ENCODE measurements around the gene NFYC. TPM values are rescaled to one million over a fixed set of nuclear protein-coding genes. Genes with fewer than 3 reads are reported as not detected.

Gene NFYC
- polyA plus RNA-seq, 12 donors, result 50.9 to 81.8 (median 59.9) TPM; not detected in 1

- DNase-seq, result no peak
Observed at GRCh38 chr1:40663324-40664166, 28.0 kb upstream of the NFYC start.

DNA sequence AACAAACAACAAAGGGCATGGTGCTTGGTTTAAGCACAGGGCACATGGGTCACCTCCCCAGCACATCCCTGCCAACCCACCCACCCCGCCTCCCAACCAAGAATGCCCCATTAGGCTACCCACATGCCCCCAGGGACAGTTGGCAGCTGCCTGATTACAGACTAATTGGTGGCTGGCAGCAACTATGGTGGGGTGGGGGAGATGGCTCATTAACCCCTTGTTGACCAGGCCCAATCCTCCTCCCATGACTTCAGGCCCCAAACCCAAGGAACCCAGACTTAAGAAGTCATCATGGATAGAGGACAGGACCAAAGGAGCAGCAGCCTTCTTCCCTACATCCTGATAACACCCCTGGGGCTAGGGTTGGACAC, 27.4 kb upstream of the NFYC start:
- no peak for DNase-seq

- no peak for DNase-seq
Observed at GRCh38 chr1:40664791-40665190, 26.7 kb upstream of the NFYC start.

DNA sequence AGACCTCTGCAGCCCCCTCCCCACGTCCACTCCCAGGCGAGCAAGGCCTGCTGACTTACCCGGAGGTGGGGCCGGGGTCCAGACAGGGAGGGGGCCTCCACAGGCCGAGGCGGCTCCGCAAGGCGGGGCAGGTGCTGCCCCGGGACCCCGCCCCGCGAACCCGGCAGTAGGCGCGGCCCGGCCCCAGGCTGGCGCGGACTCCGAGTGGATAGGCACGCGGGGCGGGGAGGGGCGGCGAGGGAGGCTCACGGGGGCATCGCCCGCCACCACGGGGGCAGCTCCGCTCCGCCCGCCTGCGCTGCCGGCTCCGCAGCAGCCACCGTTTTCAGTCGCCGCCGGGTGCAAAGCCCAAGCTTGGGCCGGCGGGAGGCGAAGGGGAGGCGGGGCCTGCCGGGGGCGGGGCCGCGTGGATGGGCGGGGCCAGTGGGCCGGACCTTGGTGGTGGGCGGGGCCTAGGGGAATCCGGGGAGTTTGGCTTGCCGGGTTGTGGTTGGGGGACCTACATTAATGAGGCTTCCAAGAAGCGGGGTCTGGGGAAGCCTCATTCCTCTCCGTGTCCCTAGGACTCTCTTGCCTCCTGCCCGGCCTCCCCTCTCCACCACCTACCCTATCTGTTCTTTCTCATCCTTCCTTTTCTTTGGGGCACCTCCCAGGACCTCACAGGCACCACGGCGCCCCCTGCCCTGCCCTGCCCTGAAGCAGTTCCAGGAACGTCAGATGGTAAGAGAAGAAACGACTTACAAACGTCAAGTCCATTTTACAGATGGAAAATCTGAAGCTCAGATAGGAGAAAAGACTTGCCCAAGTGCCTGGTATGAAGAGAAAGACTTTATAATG, 26.0 kb upstream of the NFYC start, which contains the start of gene RIMS3:
Gene RIMS3 (minus strand): TSS at position 348 of the 837 bp plus-strand sequence. CDS start 23,757 bp downstream, outside the sequence.
- peak; percentile 38 for DNase-seq

- peak; percentile 72 for DNase-seq
Observed at GRCh38 chr1:40668769-40669525, 22.6 kb upstream of the NFYC start.

DNA sequence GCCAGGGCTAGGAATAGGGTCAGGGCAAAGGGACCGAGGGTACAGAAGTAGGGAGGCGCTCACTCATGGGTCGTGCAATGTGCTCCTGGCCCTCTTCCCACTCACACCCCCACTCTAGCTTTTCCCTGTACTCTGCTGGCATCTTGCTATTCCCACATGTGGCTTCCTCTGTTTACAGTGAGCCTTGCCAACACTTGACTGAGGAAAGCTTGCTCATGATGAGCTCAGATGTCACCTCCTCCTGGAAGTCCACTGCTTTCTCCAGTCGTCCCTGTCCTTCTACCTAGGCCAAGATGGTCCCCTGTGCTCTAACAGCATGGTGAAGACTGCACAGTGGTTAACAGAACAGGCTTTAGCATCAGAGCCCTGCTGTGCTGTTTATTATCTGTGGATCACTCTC, 18.1 kb upstream of the NFYC start:
- no peak for DNase-seq

DNA sequence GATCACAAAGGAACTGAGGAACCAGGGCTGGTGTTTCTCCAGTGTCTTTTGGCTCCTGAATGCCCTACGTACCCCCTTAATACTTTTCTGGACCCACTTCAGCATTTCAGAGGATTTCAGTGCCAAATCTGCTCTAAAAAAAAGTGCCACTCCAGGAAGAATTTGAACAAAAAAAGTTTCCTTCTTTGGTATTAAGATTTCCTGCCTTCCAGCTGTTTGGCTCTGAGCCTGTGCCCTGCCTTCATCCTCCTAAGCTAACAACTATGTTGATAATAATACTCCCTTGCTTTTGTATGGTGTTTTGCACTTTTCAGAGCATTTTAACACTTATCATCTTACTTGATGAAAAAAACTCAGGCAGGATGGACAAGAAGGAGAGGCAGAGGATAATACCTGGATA, 15.0 kb upstream of the NFYC start:
- no peak for DNase-seq

- DNase-seq, result no peak
Observed at GRCh38 chr1:40679165-40679953, 12.1 kb upstream of the NFYC start.

GRCh38 chr1:40684669-40685068, 6.8 kb upstream of the NFYC start:
- no peak for DNase-seq

GRCh38 chr1:40687059-40687458, 4.4 kb upstream of the NFYC start:
- no peak for DNase-seq

- no peak for DNase-seq
Observed at GRCh38 chr1:40687661-40688060, 3.8 kb upstream of the NFYC start.

DNA sequence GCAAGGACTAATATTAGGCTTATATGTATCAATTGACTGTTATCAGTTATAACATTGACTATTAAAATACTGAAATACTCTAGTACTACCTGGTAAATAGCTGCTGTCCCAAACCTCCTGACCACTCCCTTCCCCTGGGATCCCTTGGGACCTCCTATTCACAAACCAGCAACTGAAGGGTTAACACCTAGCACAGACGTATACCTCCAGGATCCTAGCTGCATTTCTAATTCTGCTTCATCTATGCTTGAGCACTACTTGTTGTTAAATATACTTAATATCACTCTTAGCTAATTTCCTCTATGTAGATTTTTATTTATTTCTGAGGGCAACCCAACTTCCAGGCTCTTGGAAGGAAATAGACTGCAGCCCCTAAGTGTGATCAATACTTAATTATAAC, 1.8 kb upstream of the NFYC start:
- DNase-seq, result no peak

GRCh38 chr1:40690771-40691537, 550 bp upstream of the NFYC start:
- DNase-seq, result no peak

DNA sequence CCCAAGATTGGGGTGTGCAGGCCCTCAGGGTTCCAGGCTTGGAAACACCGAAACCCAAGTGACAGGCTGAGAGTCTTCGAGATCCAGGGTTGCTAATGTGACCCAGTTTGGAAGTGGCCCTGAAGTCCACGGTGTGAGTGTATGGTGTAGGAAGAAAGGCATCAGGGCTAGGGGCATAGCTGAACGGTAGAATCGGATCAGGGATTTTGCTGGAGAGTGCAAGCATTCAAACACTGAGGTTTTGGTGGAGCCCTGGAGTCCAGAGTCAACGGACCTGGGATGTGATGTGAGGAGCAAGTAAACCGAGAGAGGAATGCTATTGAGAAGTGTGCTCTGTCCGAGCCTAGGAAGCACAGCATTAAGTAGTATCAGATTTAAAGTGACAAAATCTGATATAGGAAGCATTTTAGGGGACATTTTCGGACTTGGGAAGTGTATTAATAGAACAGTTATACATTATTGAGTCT, 958 bp downstream of the NFYC start:
- no peak for DNase-seq

GRCh38 chr1:40693425-40693824, 1.9 kb downstream of the NFYC start:
- no peak for DNase-seq

DNA sequence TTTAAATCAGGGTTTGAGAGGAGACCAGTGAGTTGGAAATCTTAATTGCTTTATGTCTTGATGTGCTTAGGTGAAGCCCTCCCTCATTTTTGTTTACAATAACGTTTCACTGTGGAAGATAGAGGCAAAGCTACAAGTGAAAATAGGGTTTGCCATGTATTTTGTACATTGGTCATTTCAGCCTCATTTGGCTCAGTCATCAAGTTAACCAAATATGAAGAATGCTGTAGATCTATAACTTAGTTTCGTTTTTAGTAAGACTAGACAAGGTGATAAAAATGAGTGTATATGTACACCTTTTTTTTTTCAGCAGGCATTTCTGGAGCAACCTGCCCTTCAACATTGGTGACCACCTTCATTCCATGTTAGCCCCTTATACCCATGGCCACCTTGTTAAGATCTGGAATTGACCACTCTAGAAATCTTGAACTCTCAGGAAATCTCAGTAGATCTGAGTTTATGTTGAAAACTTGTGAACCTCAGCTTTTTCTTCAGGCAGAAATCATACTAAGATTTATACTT, 2.9 kb downstream of the NFYC start:
- DNase-seq, result no peak

- no peak for DNase-seq
Observed at GRCh38 chr1:40696294-40696693, 4.8 kb downstream of the NFYC start.

DNA sequence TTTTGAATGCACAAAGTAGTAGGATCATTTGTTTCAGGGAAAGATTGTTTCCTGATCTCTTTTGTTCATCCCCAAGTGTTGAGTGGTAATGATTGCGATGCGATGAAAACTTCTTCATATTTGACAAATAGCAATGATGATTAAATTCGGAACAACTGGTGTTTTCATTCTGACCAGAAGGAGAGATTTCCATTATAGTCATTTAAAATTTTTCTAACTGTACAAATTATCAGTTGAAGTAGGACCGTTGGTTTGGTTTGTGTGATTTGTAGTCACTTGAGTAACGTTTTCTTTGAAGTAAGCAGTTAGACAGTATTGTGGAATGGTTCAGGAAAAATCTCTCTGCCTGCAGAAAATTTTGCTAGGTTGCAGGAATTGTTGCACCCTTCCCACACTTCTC, 5.9 kb downstream of the NFYC start:
- no peak for DNase-seq

DNA sequence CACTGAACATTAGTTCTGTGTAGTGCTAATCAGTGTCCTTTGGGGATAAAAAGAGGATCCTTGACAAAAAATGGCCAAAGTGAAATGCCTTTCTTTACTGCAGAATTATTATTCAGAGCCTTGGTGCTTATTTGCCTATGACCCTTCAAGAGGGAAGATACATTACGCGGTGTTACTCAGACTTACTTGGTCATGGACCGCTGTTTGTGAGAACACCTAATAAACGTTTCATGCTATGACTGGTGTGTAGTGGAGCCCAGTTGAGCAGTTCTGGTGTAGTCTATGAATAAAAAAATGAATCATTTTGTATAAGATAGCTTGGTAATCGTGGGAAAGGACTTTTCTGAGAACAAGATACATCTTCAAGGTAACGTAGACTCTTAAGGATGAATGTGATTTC, 8.3 kb downstream of the NFYC start:
- DNase-seq, result no peak

DNA sequence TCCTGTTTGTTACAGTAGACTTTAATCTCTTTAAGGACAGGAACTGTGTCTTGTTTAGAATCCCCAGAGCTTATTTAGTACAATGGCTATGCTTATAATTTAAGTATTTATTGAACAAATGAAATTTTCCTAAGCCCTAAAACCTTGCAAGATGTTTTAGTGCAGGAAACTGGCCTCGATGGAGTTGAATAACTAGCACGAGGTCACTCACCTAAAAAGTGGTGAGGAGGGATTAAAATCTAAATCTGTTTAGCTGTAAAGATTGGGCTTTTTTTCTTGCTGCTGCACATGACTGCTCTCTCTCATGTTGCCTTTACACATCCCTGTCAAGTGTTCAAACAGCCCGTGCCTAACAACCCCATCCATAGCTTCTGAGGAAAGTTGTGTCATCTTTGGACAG, 10.2 kb downstream of the NFYC start:
- no peak for DNase-seq
